Activated naive CD8-positive, alpha-beta T cell treated with anti-CD3 and anti-CD28 coated beads for 36 hours (primary cell): ENCODE measurements around the gene GPATCH1. TPM values are rescaled to one million over a fixed set of nuclear protein-coding genes. Genes with fewer than 3 reads are reported as not detected.

ENCODE experiments used
- DNase-seq: peaks from one replicate; pipeline ENCODE4 v3.0.0; 2021
- H3K27ac Mint-ChIP-seq: one replicate; pipeline ENCODE4 v1.8.0; 2022; ENCODE audit warnings: mild to moderate bottlenecking, moderate library complexity, mixed read lengths
- H3K27me3 Mint-ChIP-seq: one replicate; pipeline ENCODE4 v1.8.0; 2022; ENCODE audit warnings: mild to moderate bottlenecking, mixed read lengths
- H3K36me3 Mint-ChIP-seq: one replicate; pipeline ENCODE4 v1.8.0; 2021; ENCODE audit warnings: mild to moderate bottlenecking, mixed read lengths
- H3K4me1 Mint-ChIP-seq: one replicate; pipeline ENCODE4 v1.8.0; 2021; ENCODE audit warnings: mixed read lengths
- H3K4me3 Mint-ChIP-seq: one replicate; pipeline ENCODE4 v1.8.0; 2022; ENCODE audit warnings: mild to moderate bottlenecking, moderate library complexity, mixed read lengths
- H3K9me3 Mint-ChIP-seq: one replicate; pipeline ENCODE4 v1.8.0; 2022; ENCODE audit warnings: mixed read lengths
- total RNA-seq, 2 experiments: library from RNA; stranded (reverse); gene quantifications; one replicate each; pipeline ENCODE4 v1.2.3, GENCODE V29; 2021

GPATCH1 gene
- total RNA-seq, 2 experiments from 2014 or later = 10.6 to 11.8 TPM

GRCh38 chr19:33090179-33090578 lies 9.2 kb downstream of the GPATCH1 start:
- H3K4me1 Mint-ChIP-seq = peaks cover 6% of the 10 kb centered on the region
- no peaks in the 10 kb centered on the region for H3K27me3 Mint-ChIP-seq
- H3K4me3 Mint-ChIP-seq = no peak overlapping the region
- no peak overlapping the region for H3K27ac Mint-ChIP-seq
- peaks cover 9% of the 10 kb centered on the region for H3K36me3 Mint-ChIP-seq
- DNase-seq = no peak
- no peaks in the 10 kb centered on the region for H3K9me3 Mint-ChIP-seq

GRCh38 chr19:33093420-33094210 lies 12.6 kb downstream of the GPATCH1 start:
- peaks cover 4% of the 10 kb centered on the region for H3K4me1 Mint-ChIP-seq
- no peak overlapping the region for H3K27ac Mint-ChIP-seq
- H3K36me3 Mint-ChIP-seq = peaks cover 22% of the 10 kb centered on the region
- H3K27me3 Mint-ChIP-seq = no peaks in the 10 kb centered on the region
- no peak overlapping the region for H3K4me3 Mint-ChIP-seq
- DNase-seq = no peak
- no peaks in the 10 kb centered on the region for H3K9me3 Mint-ChIP-seq

GRCh38 chr19:33094436-33095067 lies 13.6 kb downstream of the GPATCH1 start:
- H3K9me3 Mint-ChIP-seq = no peaks in the 10 kb centered on the region
- no peak overlapping the region for H3K4me3 Mint-ChIP-seq
- peaks cover 19% of the 10 kb centered on the region for H3K36me3 Mint-ChIP-seq

GRCh38 chr19:33096005-33096404 lies 15.0 kb downstream of the GPATCH1 start:
- H3K36me3 Mint-ChIP-seq = peaks cover 16% of the 10 kb centered on the region

More at GRCh38 chr19:33094436-33095067, 13.6 kb downstream of the GPATCH1 start:
- no peak overlapping the region for H3K27ac Mint-ChIP-seq
- no peak for DNase-seq
- peaks cover 2% of the 10 kb centered on the region for H3K4me1 Mint-ChIP-seq
- no peaks in the 10 kb centered on the region for H3K27me3 Mint-ChIP-seq

GRCh38 chr19:33098055-33098534 lies 17.1 kb downstream of the GPATCH1 start:
- H3K27me3 Mint-ChIP-seq = no peaks in the 10 kb centered on the region
- DNase-seq = no peak
- H3K36me3 Mint-ChIP-seq = peaks cover 25% of the 10 kb centered on the region
- H3K9me3 Mint-ChIP-seq = no peaks in the 10 kb centered on the region
- H3K27ac Mint-ChIP-seq = no peak overlapping the region
- peaks cover 2% of the 10 kb centered on the region for H3K4me1 Mint-ChIP-seq
- no peak overlapping the region for H3K4me3 Mint-ChIP-seq

More at GRCh38 chr19:33096005-33096404, 15.0 kb downstream of the GPATCH1 start:
- peaks cover 2% of the 10 kb centered on the region for H3K4me1 Mint-ChIP-seq
- no peaks in the 10 kb centered on the region for H3K9me3 Mint-ChIP-seq
- H3K27me3 Mint-ChIP-seq = no peaks in the 10 kb centered on the region
- H3K4me3 Mint-ChIP-seq = no peak overlapping the region
- no peak overlapping the region for H3K27ac Mint-ChIP-seq
- DNase-seq = no peak

- Mint-ChIP-seq H3K4me3 (no peak overlapping the region), H3K36me3 (peaks cover 26% of the 10 kb centered on the region), H3K4me1 (peaks cover 1% of the 10 kb centered on the region), H3K27ac (no peak overlapping the region), H3K9me3 (no peaks in the 10 kb centered on the region), H3K27me3 (no peaks in the 10 kb centered on the region)
- no peak for DNase-seq
Observed at GRCh38 chr19:33100894-33101644, 20.1 kb downstream of the GPATCH1 start.

GRCh38 chr19:33102893-33103292 lies 21.9 kb downstream of the GPATCH1 start:
- H3K4me3 Mint-ChIP-seq = no peak overlapping the region
- peaks cover 18% of the 10 kb centered on the region for H3K36me3 Mint-ChIP-seq
- no peaks in the 10 kb centered on the region for H3K4me1 Mint-ChIP-seq
- no peak overlapping the region for H3K27ac Mint-ChIP-seq
- no peak for DNase-seq
- no peaks in the 10 kb centered on the region for H3K27me3 Mint-ChIP-seq
- no peaks in the 10 kb centered on the region for H3K9me3 Mint-ChIP-seq

GRCh38 chr19:33108161-33108560 lies 27.2 kb downstream of the GPATCH1 start:
- H3K4me1 Mint-ChIP-seq = no peaks in the 10 kb centered on the region
- H3K36me3 Mint-ChIP-seq = peaks cover 11% of the 10 kb centered on the region
- no peak for DNase-seq
- H3K27ac Mint-ChIP-seq = no peak overlapping the region
- no peaks in the 10 kb centered on the region for H3K9me3 Mint-ChIP-seq
- no peak overlapping the region for H3K4me3 Mint-ChIP-seq
- no peaks in the 10 kb centered on the region for H3K27me3 Mint-ChIP-seq

- Mint-ChIP-seq H3K4me1 (no peaks in the 10 kb centered on the region), H3K36me3 (peaks cover 12% of the 10 kb centered on the region), H3K9me3 (no peaks in the 10 kb centered on the region), H3K27me3 (no peaks in the 10 kb centered on the region), H3K4me3 (no peak overlapping the region), H3K27ac (no peak overlapping the region)
- DNase-seq = no peak
Observed at GRCh38 chr19:33110137-33110910, 29.3 kb downstream of the GPATCH1 start.

- DNase-seq = no peak
- H3K9me3 Mint-ChIP-seq = no peaks in the 10 kb centered on the region
- no peak overlapping the region for H3K27ac Mint-ChIP-seq
- H3K4me3 Mint-ChIP-seq = no peak overlapping the region
- H3K27me3 Mint-ChIP-seq = no peaks in the 10 kb centered on the region
- H3K36me3 Mint-ChIP-seq = peaks cover 20% of the 10 kb centered on the region
- H3K4me1 Mint-ChIP-seq = no peaks in the 10 kb centered on the region
Observed at GRCh38 chr19:33111587-33111986, 30.6 kb downstream of the GPATCH1 start.

GRCh38 chr19:33114312-33114711 lies 33.3 kb downstream of the GPATCH1 start:
- H3K4me3 Mint-ChIP-seq = no peak overlapping the region
- no peak overlapping the region for H3K27ac Mint-ChIP-seq
- H3K36me3 Mint-ChIP-seq = peaks cover 22% of the 10 kb centered on the region
- H3K9me3 Mint-ChIP-seq = no peaks in the 10 kb centered on the region
- no peak for DNase-seq
- H3K27me3 Mint-ChIP-seq = no peaks in the 10 kb centered on the region
- H3K4me1 Mint-ChIP-seq = no peaks in the 10 kb centered on the region

GRCh38 chr19:33117501-33117900 lies 36.5 kb downstream of the GPATCH1 start:
- peaks cover 19% of the 10 kb centered on the region for H3K36me3 Mint-ChIP-seq
- H3K27ac Mint-ChIP-seq = no peak overlapping the region
- H3K4me3 Mint-ChIP-seq = no peak overlapping the region
- H3K4me1 Mint-ChIP-seq = no peaks in the 10 kb centered on the region
- no peak for DNase-seq
- no peaks in the 10 kb centered on the region for H3K9me3 Mint-ChIP-seq
- H3K27me3 Mint-ChIP-seq = no peaks in the 10 kb centered on the region

GRCh38 chr19:33118643-33119042 lies 37.7 kb downstream of the GPATCH1 start:
- Mint-ChIP-seq H3K4me1 (no peaks in the 10 kb centered on the region), H3K36me3 (peaks cover 19% of the 10 kb centered on the region), H3K9me3 (no peaks in the 10 kb centered on the region), H3K4me3 (no peak overlapping the region), H3K27me3 (no peaks in the 10 kb centered on the region), H3K27ac (no peak overlapping the region)
- DNase-seq = no peak

GRCh38 chr19:33124207-33125098 lies 43.5 kb downstream of the GPATCH1 start:
- no peaks in the 10 kb centered on the region for H3K27me3 Mint-ChIP-seq
- no peak overlapping the region for H3K27ac Mint-ChIP-seq
- no peaks in the 10 kb centered on the region for H3K9me3 Mint-ChIP-seq
- H3K4me3 Mint-ChIP-seq = no peak overlapping the region
- no peak for DNase-seq
- H3K4me1 Mint-ChIP-seq = no peaks in the 10 kb centered on the region
- peaks cover 10% of the 10 kb centered on the region for H3K36me3 Mint-ChIP-seq
